GM13976 (cell line): Measurements from ENCODE around the gene SPDYE3.
"Not testable (repeated sequence)": the region's sequence is repeated elsewhere in the genome, so short reads cannot be mapped to it uniquely, and the experiment has no call there.

ENCODE experiments used
- DNase-seq: peaks from one replicate; pipeline ENCODE4 v3.0.0; 2012; ENCODE audit warnings: low spot score
- in situ Hi-C: fragments of 300-500 bp; cut with MboI; formaldehyde crosslinking; loops from one replicate; pipeline ENCODE4 v1.12.0; 2022; ENCODE audit warnings: low sequenced_read_pairs, mixed read lengths, inconsistent platforms; ENCODE audit not compliant: unreplicated experiment
- TF ChIP-seq, protein P1 (sequence below): IDR thresholded peaks from 2 replicates; pipeline ENCODE4 v1.5.1; 2012; ENCODE audit warnings: borderline replicate concordance, mild to moderate bottlenecking; ENCODE audit not compliant: insufficient read depth; ENCODE audit errors: extremely low read depth, missing control alignments, control extremely low read depth

Gene SPDYE3

GRCh38 chr7:100346921-100347320 lies 39.4 kb downstream of the SPDYE3 start:
- DNase-seq = no peak
- in situ Hi-C loops = no loop called here
- TF ChIP-seq, protein P1, sequence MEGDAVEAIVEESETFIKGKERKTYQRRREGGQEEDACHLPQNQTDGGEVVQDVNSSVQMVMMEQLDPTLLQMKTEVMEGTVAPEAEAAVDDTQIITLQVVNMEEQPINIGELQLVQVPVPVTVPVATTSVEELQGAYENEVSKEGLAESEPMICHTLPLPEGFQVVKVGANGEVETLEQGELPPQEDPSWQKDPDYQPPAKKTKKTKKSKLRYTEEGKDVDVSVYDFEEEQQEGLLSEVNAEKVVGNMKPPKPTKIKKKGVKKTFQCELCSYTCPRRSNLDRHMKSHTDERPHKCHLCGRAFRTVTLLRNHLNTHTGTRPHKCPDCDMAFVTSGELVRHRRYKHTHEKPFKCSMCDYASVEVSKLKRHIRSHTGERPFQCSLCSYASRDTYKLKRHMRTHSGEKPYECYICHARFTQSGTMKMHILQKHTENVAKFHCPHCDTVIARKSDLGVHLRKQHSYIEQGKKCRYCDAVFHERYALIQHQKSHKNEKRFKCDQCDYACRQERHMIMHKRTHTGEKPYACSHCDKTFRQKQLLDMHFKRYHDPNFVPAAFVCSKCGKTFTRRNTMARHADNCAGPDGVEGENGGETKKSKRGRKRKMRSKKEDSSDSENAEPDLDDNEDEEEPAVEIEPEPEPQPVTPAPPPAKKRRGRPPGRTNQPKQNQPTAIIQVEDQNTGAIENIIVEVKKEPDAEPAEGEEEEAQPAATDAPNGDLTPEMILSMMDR = no peak

- in situ Hi-C loops = no loop called here
- TF ChIP-seq, protein P1 = no peak
- DNase-seq = no peak
Measured at GRCh38 chr7:100348805-100349204, 41.3 kb downstream of the SPDYE3 start.

GRCh38 chr7:100349757-100350156 lies 42.3 kb downstream of the SPDYE3 start:
- TF ChIP-seq, protein P1 = no peak
- in situ Hi-C loops = no loop called here
- DNase-seq = no peak

- in situ Hi-C loops = no loop called here
- TF ChIP-seq, protein P1 = no peak
- no peak for DNase-seq
Measured at GRCh38 chr7:100351657-100352058, 44.2 kb downstream of the SPDYE3 start.

GRCh38 chr7:100352230-100352781 lies 44.8 kb downstream of the SPDYE3 start:
- DNase-seq, in situ Hi-C loops: not testable (repeated sequence)

DNA sequence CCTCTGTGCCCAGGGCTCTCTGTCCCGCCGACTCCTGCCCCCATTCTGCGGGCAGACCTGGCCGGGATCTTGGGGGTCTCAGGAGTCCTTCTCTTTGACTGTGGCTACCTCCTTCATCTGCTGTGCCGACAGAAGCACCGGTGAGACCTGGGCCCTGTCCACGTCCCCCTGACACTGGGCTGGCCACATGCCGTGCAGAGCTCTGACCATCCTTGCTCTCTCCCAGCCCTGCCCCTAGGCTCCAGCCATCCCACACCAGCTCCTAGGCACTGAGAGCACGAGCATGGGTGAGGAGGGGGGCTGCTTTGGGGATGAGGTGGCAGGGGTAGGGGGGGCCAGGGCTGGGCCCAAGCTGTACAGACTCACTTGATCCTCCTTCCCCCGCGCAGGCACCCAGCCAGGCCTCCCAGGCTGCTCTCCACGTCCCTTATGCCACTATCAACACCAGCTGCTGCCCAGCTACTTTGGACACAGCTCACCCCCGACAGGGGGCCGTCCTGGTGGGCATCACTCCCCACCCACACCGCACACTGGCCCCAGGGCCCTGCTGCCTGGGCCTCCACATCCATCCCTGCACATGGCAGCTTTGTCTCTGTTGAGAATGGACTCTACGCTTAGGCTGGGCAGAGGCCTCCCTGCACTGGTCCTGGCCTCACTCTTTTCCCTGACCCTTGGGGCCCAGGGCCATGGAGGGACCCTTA lies 45.6 kb downstream of the SPDYE3 start:
- TF ChIP-seq, protein P1 = no peak
- in situ Hi-C loops = no loop called here
- no peak for DNase-seq

- TF ChIP-seq, protein P1 = no peak
- DNase-seq = no peak
- in situ Hi-C loops = no loop called here
Measured at GRCh38 chr7:100353685-100354330, 46.3 kb downstream of the SPDYE3 start.
